K562 (cell line): ENCODE measurements around the gene MYH7. TPM values are rescaled to one million over a fixed set of nuclear protein-coding genes. Genes with fewer than 3 reads are reported as not detected.

Experiments used
- ATAC-seq: fragments of 200-7000 bp; cut with Tn5 transposase; 3 replicates; pipeline ENCODE4 v1.9.1; 2020; ENCODE audit warnings: moderate library complexity
- BruUV-seq: library from RNA; stranded (reverse); fragments of 400-500 nt; replicated peaks from 2 replicates; lab custom pipeline; 2021; lab: Mats Ljungman, UMichigan
- CTCF ChIA-PET: fragments of 300-600 bp; formaldehyde crosslinking; extraction: SDS; loops from one replicate; lab custom pipeline; 2021; ENCODE audit warnings: low intra/inter-chr PET ratio; lab: Yijun Ruan, JAX
- POLR2A ChIA-PET: fragments of 300-600, 350-650 bp; sonication (Branson Sonifier 250); formaldehyde crosslinking; extraction: SDS; loops from one replicate; lab custom pipeline; 2021; ENCODE audit warnings: antibody characterized with exemption, inconsistent platforms; lab: Yijun Ruan, JAX
- DNase-seq, 4 experiments: peaks; one replicate each; pipeline versions ENCODE4 v3.0.0 to v3.0.0-alpha.2; 2011 to 2018; ENCODE audit warnings: low spot score in 3 of 4, mixed read lengths in 3 of 4; ENCODE audit errors: extremely low read depth in 1 of 4
- FAIRE-seq: peaks from 2 replicates; lab custom pipeline; 2011; peaks lifted over from hg19 to GRCh38; lab: Jason Lieb, UNC
- H2AFZ ChIP-seq: 2 replicates; pipeline ENCODE4 v1.6.0; 2011; ENCODE audit warnings: low read depth, low read length, control low read depth, inconsistent platforms
- H3K27ac ChIP-seq: fragments of 200-600 bp; 3 replicates; pipeline ENCODE4 v1.8.0; 2011; ENCODE audit warnings: low read depth, mild to moderate bottlenecking, control low read depth, inconsistent platforms, low read length, moderate library complexity, mixed read lengths; ENCODE audit errors: extremely low read depth
- H3K27me3 ChIP-seq, 2 experiments: fragments of 300-600 bp in 1 of 2; 2 replicates in 1 of 2; 3 replicates in 1 of 2; pipeline versions ENCODE4 v1.6.0 to v1.8.0; 2011; ENCODE audit warnings: inconsistent platforms in 2 of 2, low read length in 2 of 2, mild to moderate bottlenecking in 1 of 2, mixed read lengths in 1 of 2, moderate library complexity in 1 of 2; ENCODE audit not compliant: control insufficient read depth in 2 of 2, insufficient read depth in 2 of 2
- H3K36me3 ChIP-seq: fragments of 300-600 bp; 3 replicates; pipeline ENCODE4 v1.8.0; 2011; ENCODE audit warnings: mild to moderate bottlenecking, low read length, inconsistent platforms; ENCODE audit not compliant: control insufficient read depth, insufficient read depth
- H3K4me1 ChIP-seq, 2 experiments: fragments of 200-600 bp in 1 of 2; replicated peaks in 1 of 2; 2 replicates in 1 of 2; 3 replicates in 1 of 2; pipeline versions ENCODE4 v1.5.1 to v1.8.0; 2011; ENCODE audit warnings: inconsistent platforms in 2 of 2, low read length in 2 of 2, mild to moderate bottlenecking in 1 of 2, mixed read lengths in 1 of 2, moderate library complexity in 1 of 2; ENCODE audit not compliant: control insufficient read depth in 2 of 2, insufficient read depth in 2 of 2
- H3K4me2 ChIP-seq: 2 replicates; pipeline ENCODE4 v1.6.1; 2011; ENCODE audit warnings: low read length, control low read depth, inconsistent platforms, mixed read lengths; ENCODE audit not compliant: insufficient read depth
- H3K4me3 ChIP-seq: fragments of 200-600 bp; sonication (generic), shearing (Covaris generic); 2 replicates; pipeline ENCODE4 v1.5.1; 2016; ENCODE audit warnings: control low read depth, inconsistent platforms
- H3K79me2 ChIP-seq: fragments of 200-600 bp; 3 replicates; pipeline ENCODE4 v1.8.0; 2011; ENCODE audit warnings: low read length, inconsistent platforms; ENCODE audit not compliant: control insufficient read depth, insufficient read depth
- H3K9ac ChIP-seq, 2 experiments: 2 replicates each; pipeline versions ENCODE4 v1.6.0 to v1.6.1; 2011; ENCODE audit warnings: low read depth in 2 of 2, low read length in 2 of 2, control low read depth in 1 of 2, inconsistent platforms in 1 of 2, mild to moderate bottlenecking in 1 of 2, mixed read lengths in 1 of 2; ENCODE audit not compliant: insufficient read depth in 1 of 2
- H3K9me1 ChIP-seq: one replicate; pipeline ENCODE4 v1.6.0; 2011; ENCODE audit warnings: inconsistent platforms, mild to moderate bottlenecking, low read length, moderate library complexity; ENCODE audit not compliant: control insufficient read depth, insufficient read depth
- H3K9me3 ChIP-seq: replicated peaks from 2 replicates; pipeline ENCODE4 v1.5.1; 2011; ENCODE audit warnings: low read depth, low read length, inconsistent platforms; ENCODE audit not compliant: control insufficient read depth, insufficient read depth
- H4K20me1 ChIP-seq: replicated peaks from 2 replicates; pipeline ENCODE4 v1.6.1; 2011; ENCODE audit warnings: low read length, inconsistent platforms, mixed read lengths; ENCODE audit not compliant: control insufficient read depth, insufficient read depth
- BRD9 ChIP-seq: fragments of 450-650 bp; IDR thresholded peaks from 2 replicates; pipeline ENCODE4 v1.6.1; 2018; ENCODE audit warnings: low read depth; ENCODE audit not compliant: partially characterized antibody
- DIDO1 ChIP-seq: fragments of 450-650 bp; IDR thresholded peaks from 2 replicates; pipeline ENCODE4 v1.6.1; 2016; ENCODE audit warnings: low read depth, missing biosample characterization, missing genetic modification characterization
- HEY1 ChIP-seq: fragments of 250-450 bp; sonication (Bioruptor Pico); IDR thresholded peaks from 2 replicates; pipeline ENCODE4 v1.5.0; 2020; ENCODE audit warnings: mild to moderate bottlenecking, moderate library complexity, borderline replicate concordance
- HMGN3 ChIP-seq: IDR thresholded peaks from 2 replicates; pipeline ENCODE4 v1.6.1; 2011; ENCODE audit warnings: borderline replicate concordance, low read depth, mild to moderate bottlenecking, mixed read lengths, low read length; ENCODE audit not compliant: insufficient read length; ENCODE audit errors: extremely low read depth
- MTA1 ChIP-seq: fragments of 450-650 bp; IDR thresholded peaks from 2 replicates; pipeline ENCODE4 v1.6.1; 2017; ENCODE audit warnings: borderline replicate concordance
- NEUROD1 ChIP-seq: fragments of 150-350 bp; IDR thresholded peaks from 2 replicates; pipeline ENCODE4 v1.6.1; 2014; ENCODE audit warnings: borderline replicate concordance, low read length, low read depth; ENCODE audit not compliant: partially characterized antibody
- NR2C2 ChIP-seq, 2 experiments: fragments of 200-800 bp in 1 of 2; sonication (Bioruptor generic) in 1 of 2; sonication (generic) in 1 of 2; formaldehyde crosslinking in 1 of 2; IDR thresholded peaks; 2 replicates each; pipeline versions ENCODE4 v1.6.1 to v1.8.0; 2016 to 2022; ENCODE audit warnings: mild to moderate bottlenecking in 1 of 2, missing compliant biosample characterization in 1 of 2, missing genetic modification characterization in 1 of 2, missing genetic modification reagents in 1 of 2
- PHTF2 ChIP-seq: fragments of 250-450 bp; sonication (Bioruptor Pico); IDR thresholded peaks from 2 replicates; pipeline ENCODE4 v1.5.0; 2021; ENCODE audit warnings: mild to moderate bottlenecking
- PRMT5 ChIP-seq: sonication (generic); formaldehyde crosslinking; IDR thresholded peaks from 2 replicates; pipeline ENCODE4 v1.5.0; 2020; ENCODE audit warnings: missing genetic modification reagents
- PTTG1 ChIP-seq: fragments of 450-650 bp; IDR thresholded peaks from 2 replicates; pipeline ENCODE4 v1.6.1; 2016; ENCODE audit warnings: low read depth, mild to moderate bottlenecking, missing genetic modification characterization, missing compliant biosample characterization
- SIN3B ChIP-seq: fragments of 450-650 bp; IDR thresholded peaks from 2 replicates; pipeline ENCODE4 v1.6.1; 2017; ENCODE audit warnings: low read depth, mild to moderate bottlenecking, moderate library complexity
- SIRT6 ChIP-seq: IDR thresholded peaks from one replicate; pipeline ENCODE4 v1.6.1; 2012; ENCODE audit warnings: low read depth, mild to moderate bottlenecking, control low read depth, inconsistent platforms, low read length, moderate library complexity
- SP2 ChIP-seq: IDR thresholded peaks from 2 replicates; pipeline ENCODE4 v1.6.1; 2011; ENCODE audit warnings: mild to moderate bottlenecking, low read depth, low read length, moderate library complexity; ENCODE audit not compliant: poor library complexity, severe bottlenecking; ENCODE audit errors: extremely low read depth
- TRIM24 ChIP-seq, 2 experiments: fragments of 450-650 bp; IDR thresholded peaks; 2 replicates each; pipeline ENCODE4 v1.6.1; 2016
- ZNF3 ChIP-seq: fragments of 250-450 bp; sonication (Bioruptor Pico); IDR thresholded peaks from 2 replicates; pipeline ENCODE4 v1.5.0; 2021; ENCODE audit warnings: mild to moderate bottlenecking, moderate library complexity
- ZNF644 ChIP-seq: fragments of 200-800 bp; sonication (Bioruptor generic); IDR thresholded peaks from 2 replicates; pipeline ENCODE4 v1.6.1; 2016; ENCODE audit warnings: low read depth, missing genetic modification characterization, missing compliant biosample characterization
- ZNF668 ChIP-seq: fragments of 250-450 bp; sonication (Bioruptor Pico); IDR thresholded peaks from 2 replicates; pipeline ENCODE4 v1.8.0; 2022; ENCODE audit warnings: mild to moderate bottlenecking, inconsistent platforms
- ZNF707 ChIP-seq: fragments of 250-450 bp; sonication (Bioruptor Pico); conservative IDR thresholded peaks from 2 replicates; pipeline ENCODE4 v1.8.0; 2022; ENCODE audit warnings: inconsistent platforms, mild to moderate bottlenecking, moderate library complexity
- ZNF780A ChIP-seq: fragments of 250-450 bp; sonication (Bioruptor Pico); IDR thresholded peaks from 2 replicates; pipeline ENCODE4 v1.5.0; 2021; ENCODE audit warnings: mild to moderate bottlenecking
- ZSCAN32 ChIP-seq: fragments of 450-650 bp; formaldehyde crosslinking; IDR thresholded peaks from 2 replicates; pipeline ENCODE4 v1.4.0; 2020; ENCODE audit warnings: mild to moderate bottlenecking, moderate library complexity
- ZZZ3 ChIP-seq: fragments of 450-650 bp; IDR thresholded peaks from 2 replicates; pipeline ENCODE4 v1.6.1; 2016; ENCODE audit warnings: antibody characterized with exemption, mild to moderate bottlenecking, moderate library complexity
- WGBS: fragments of 100-300 bp; shearing (Covaris generic); methylation state at CpG from one replicate; pipeline ENCODE4 v1.1.6; 2016; ENCODE audit warnings: low coverage, mixed read lengths; ENCODE audit not compliant: insufficient coverage; ENCODE audit errors: missing lambda C conversion rate; 5-methylcytosine and 5-hydroxymethylcytosine counted together
- in situ Hi-C: fragments of 300-500 bp; cut with MboI; formaldehyde crosslinking; loops from 4 replicates; pipeline ENCODE4 v1.15.0; 2018; ENCODE audit warnings: inconsistent platforms, mixed read lengths
- intact Hi-C: fragments of 100-400 bp; cut with micrococcal nuclease; formaldehyde crosslinking; loops from 2 replicates; pipeline ENCODE4 v1.14.2; 2022
- polyA plus RNA-seq, 8 experiments: library from polyadenylated mRNA; depleted of rRNA in 4 of 8; stranded (reverse) in 5 of 8; unstranded in 3 of 8; fragments of >200 nt; fragmentation: Nextera tagmentation in 2 of 8; fragmentation: Illumina TruSeq in 1 of 8; extraction: Ambion mirVana in 2 of 8; extraction: Trizol in 1 of 8; gene quantifications; 2 replicates each; pipeline versions ENCODE4 v1.2.1 to v1.2.3, GENCODE V29; 2011 to 2014; ENCODE audit warnings: inconsistent platforms in 1 of 8, missing spikeins in 1 of 8
- total RNA-seq, 7 experiments: library from RNA; depleted of rRNA in 6 of 7; stranded (reverse); fragments of >200 nt in 6 of 7; fragmentation: Illumina TruSeq in 2 of 7; extraction: Trizol in 2 of 7; gene quantifications; 2 replicates each; pipeline versions ENCODE4 v1.2.1 to v1.2.3, GENCODE V29; 2011 to 2021; ENCODE audit warnings: low replicate concordance in 1 of 7
- TF ChIP-seq, protein P1 (sequence below), 2 experiments: IDR thresholded peaks; 2 replicates each; pipeline ENCODE4 v1.6.1; 2012; ENCODE audit warnings: improper control_type of control experiment in 2 of 2, low read depth in 2 of 2, low read length in 2 of 2, borderline replicate concordance in 1 of 2

MYH7 gene
- total and polyA plus RNA-seq, 9 of the 15 experiments (the other 6 are each of a cell fraction or from before 2014, with no cell fraction given): not detected

- no peak for TF ChIP-seq ZNF707
- no peak for TF ChIP-seq NR2C2 (CRISPR knock-in tag; IDR thresholded peaks at IDR 0.05)
- no peak for TF ChIP-seq NR2C2 (tag; IDR thresholded peaks at IDR 0.05)
Observed at GRCh38 chr14:23405516-23406025, 29.9 kb downstream of the MYH7 start (continued).

- intact Hi-C loops: no loop called here
- Histone ChIP-seq H3K4me2 (no peak overlapping the region), H3K9me1 (no peaks in the 10 kb centered on the region), H3K4me1 (peaks cover 0 to 6% of the 10 kb centered on the region in 2 experiments; a peak in 2 of 5 replicates), H4K20me1 (no peaks in the 10 kb centered on the region), H3K27me3 (peaks cover 14 to 71% of the 10 kb centered on the region in 2 experiments; a peak in 4 of 5 replicates), H3K36me3 (no peaks in the 10 kb centered on the region), H3K79me2 (no peaks in the 10 kb centered on the region), H3K9me3 (no peaks in the 10 kb centered on the region), H3K4me3 (no peak overlapping the region), H3K9ac (no peak overlapping the region), H2AFZ (no peak overlapping the region), H3K27ac (no peak overlapping the region)
- DNase-seq (no peak), FAIRE-seq (no peak), ATAC-seq (no peak)
- POLR2A ChIA-PET: no interaction called here
- TF ChIP-seq BRD9 (no peak), ZNF644 (tag) (no peak), HMGN3 (no peak), PHTF2 (CRISPR knock-in tag) (no peak), SIRT6 (no peak), SP2 (no peak), DIDO1 (tag) (no peak), PTTG1 (tag) (no peak), ZNF780A (CRISPR knock-in tag) (no peak), ZNF668 (no peak), NEUROD1 (no peak), SIN3B (no peak), ZZZ3 (no peak), TRIM24 (IDR thresholded peaks at IDR 0.05) (no peak), ZSCAN32 (no peak), MTA1 (no peak), PRMT5 (CRISPR knock-in tag) (no peak), HEY1 (CRISPR knock-in tag) (no peak), ZNF3 (no peak)
- TF ChIP-seq, protein P1, sequence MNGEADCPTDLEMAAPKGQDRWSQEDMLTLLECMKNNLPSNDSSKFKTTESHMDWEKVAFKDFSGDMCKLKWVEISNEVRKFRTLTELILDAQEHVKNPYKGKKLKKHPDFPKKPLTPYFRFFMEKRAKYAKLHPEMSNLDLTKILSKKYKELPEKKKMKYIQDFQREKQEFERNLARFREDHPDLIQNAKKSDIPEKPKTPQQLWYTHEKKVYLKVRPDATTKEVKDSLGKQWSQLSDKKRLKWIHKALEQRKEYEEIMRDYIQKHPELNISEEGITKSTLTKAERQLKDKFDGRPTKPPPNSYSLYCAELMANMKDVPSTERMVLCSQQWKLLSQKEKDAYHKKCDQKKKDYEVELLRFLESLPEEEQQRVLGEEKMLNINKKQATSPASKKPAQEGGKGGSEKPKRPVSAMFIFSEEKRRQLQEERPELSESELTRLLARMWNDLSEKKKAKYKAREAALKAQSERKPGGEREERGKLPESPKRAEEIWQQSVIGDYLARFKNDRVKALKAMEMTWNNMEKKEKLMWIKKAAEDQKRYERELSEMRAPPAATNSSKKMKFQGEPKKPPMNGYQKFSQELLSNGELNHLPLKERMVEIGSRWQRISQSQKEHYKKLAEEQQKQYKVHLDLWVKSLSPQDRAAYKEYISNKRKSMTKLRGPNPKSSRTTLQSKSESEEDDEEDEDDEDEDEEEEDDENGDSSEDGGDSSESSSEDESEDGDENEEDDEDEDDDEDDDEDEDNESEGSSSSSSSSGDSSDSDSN (IDR thresholded peaks at IDR 0.05; ENCODE audit: borderline replicate concordance in 1 of 2, low read depth in 2 of 2, low read length in 2 of 2): no peak
- CTCF ChIA-PET: no interaction called here
- BruUV-seq: no TSS peak
- 0% methylated on average over 4 of the region's 10 CpGs for WGBS
- in situ Hi-C loops: no loop called here
Observed at GRCh38 chr14:23405096-23405495, 30.4 kb downstream of the MYH7 start.
